GM19035 (cell line): ENCODE measurements around the gene GADL1.

Experiments used
- ATAC-seq: cut with Tn5 transposase; IDR thresholded peaks from one replicate; pipeline ENCODE4 v1.9.1; 2021; ENCODE audit not compliant: unreplicated experiment

The GADL1 gene

DNA sequence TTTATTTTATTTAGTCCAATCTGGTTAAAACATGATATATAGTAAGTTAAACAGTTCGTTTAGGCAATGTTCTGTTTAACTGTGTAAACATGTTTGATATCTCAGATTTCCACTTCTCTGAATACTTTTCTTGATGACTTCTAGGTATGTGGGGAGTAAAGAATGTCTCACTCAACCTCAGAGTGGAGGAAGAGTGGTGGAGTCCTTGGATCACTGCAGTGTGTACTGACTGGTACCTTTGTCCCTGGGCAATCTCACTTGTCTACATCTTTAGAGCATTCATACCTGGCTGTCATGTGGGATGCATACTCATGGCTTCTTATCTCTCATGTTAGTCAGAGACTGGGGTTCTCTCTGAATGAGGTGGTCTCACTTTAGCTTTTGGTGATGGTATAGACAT lies 15.6 kb downstream of the GADL1 start:
- ATAC-seq = no peak

DNA sequence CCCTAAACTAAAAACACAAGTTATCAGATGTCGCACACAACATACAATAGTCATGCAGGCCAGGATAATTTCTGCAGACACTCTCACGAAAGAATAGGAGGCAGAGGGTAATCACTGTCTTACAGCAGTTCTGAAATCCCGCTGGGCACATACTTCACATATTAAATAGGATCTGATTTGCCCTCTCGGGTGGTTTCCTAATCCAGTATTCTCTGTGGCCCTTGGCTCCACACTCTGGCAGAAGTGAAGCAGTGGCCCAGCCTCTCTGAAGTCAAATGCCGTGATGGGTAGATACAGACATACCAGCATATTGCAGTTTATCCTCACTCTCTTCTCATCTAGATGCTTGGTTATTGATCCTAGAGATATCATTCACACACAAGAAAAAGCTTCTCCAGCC lies 19.0 kb downstream of the GADL1 start:
- no peak for ATAC-seq

GRCh38 chr3:30873671-30874070 lies 20.8 kb downstream of the GADL1 start:
- no peak for ATAC-seq

DNA sequence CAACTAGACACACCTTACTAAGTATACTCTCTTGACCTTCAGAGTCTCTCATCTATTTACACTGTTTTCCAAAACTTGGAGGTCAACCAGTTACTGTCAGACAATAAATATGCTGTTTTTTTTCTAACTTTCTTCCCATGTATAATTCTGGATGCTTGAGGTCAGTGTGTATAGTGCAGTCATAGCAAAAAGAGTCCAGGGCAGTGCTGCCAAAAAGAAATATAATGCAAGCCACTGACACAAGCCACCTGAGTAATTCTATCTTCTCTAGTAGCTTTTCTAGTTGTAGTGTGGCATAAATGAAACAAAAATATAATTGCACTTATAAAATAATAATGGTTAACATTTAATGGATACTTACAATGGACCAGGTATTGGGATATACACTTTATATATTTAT lies 21.6 kb downstream of the GADL1 start:
- no peak for ATAC-seq

- no peak for ATAC-seq
Observed at GRCh38 chr3:30871720-30872119, 22.7 kb downstream of the GADL1 start.

DNA sequence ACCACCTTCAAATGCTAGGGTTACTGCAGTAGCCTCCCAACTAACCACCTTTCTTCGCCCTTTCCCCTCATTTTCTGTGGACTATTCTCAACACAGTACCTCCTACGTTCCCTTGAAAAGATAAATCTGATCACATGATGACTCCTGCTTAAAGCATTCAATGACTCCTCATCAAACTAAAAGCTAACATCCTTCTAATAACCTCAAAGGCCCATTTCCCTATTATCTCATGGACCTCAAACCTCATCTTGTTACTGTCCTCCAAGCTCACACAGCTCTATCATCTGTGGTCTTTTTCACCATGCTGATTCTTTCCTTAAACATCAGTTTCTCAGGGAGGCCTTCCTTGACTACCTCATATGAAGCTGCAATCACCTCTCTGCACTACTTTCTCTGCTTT lies 29.6 kb downstream of the GADL1 start:
- no peak for ATAC-seq

- ATAC-seq = no peak
Observed at GRCh38 chr3:30864132-30864531, 30.3 kb downstream of the GADL1 start.

DNA sequence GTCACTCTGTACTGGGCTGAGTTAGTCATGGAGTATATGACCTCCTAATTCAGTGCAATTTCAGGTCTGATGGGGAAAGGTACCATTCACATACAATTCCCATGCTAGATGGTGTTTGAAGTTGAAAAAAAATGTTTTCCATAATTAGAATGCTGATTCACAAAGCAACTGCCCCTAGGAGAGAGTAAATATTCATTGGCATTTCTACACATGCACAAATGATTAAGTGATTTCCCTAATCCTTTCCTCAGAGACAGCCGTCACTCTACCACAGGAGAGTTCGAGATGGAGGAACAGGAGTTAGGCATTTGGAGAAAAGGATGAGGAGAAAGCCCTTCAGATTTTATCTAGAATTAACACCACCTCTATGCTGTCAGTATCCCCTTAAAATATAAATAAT lies 32.5 kb downstream of the GADL1 start:
- no peak for ATAC-seq

- no peak for ATAC-seq
Observed at GRCh38 chr3:30858894-30859389, 35.5 kb downstream of the GADL1 start.

- no peak for ATAC-seq
Observed at GRCh38 chr3:30855400-30856292, 38.8 kb downstream of the GADL1 start.

- no peak for ATAC-seq
Observed at GRCh38 chr3:30852833-30853232, 41.6 kb downstream of the GADL1 start.

DNA sequence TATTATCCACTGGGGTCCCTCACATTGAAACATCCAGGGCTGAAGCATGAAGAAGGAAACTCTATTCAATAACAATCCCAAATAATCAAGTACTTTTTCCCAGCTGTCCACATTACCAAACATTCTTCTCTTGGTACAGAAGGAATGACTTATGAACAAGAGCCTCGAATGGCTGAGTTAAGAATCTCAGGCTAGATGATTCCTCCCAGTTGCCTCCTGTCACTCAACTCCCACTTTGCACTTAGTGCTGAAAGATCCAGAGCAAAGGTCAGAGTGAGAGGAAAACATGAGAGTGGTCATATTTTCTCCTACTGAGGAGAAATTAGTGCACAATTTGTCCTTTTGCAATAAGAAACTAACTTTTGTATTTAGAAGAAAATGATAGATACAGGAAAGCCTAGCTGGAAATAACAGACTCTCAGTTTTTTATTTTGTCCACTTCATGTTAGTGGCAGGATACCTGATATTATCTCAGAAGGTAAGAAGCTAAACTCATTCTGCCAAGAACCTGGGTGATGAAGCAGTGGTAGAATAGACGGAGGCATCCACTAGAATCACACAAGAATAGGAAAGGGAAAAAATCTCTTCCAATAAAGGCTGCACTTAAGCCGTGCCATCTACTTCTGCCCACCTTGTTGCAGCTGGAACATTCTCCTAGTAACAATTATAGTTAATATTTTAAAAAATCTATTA lies 46.2 kb downstream of the GADL1 start:
- ATAC-seq = no peak

DNA sequence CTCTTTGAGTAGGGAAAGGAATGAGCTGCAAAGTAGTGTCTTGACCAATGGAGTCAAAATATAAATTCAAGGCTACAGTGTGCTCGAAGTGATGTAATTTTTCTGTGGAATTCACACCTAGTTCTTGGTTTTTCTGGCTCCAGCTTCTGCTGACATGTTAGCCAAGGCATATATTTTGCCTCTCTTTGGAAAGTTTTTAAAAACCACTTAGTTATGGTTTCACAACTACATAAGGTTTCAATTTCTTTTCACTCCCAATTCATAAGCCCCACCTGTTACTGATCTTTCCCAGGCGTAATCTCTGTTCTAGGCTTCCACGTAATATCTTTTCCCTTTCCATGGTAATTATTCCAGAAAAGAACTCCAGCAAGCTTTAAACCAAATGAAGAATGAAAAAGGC lies 46.9 kb downstream of the GADL1 start:
- no peak for ATAC-seq

DNA sequence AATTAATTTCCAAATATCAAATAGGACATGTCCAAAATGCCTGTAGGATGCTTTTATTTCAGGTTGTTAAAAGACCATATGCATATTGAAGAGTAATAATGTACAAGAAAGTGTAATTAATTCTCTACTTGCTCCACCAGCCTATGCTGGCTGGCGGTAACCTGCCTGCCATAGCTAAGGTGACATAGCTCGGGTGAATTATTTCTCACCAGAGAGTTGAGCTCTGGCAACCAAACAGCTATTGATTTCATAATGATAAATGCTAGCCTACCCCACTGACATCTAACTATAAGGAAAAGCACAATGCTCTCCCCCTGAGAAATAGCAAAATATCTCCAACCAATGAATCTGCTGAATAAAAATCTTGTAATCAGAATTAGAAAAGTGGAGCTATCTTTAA lies 48.9 kb downstream of the GADL1 start:
- ATAC-seq = no peak

GRCh38 chr3:30843877-30844276 lies 50.6 kb downstream of the GADL1 start:
- no peak for ATAC-seq

GRCh38 chr3:30836141-30836540 lies 58.3 kb downstream of the GADL1 start:
- ATAC-seq = no peak

GRCh38 chr3:30835667-30836066 lies 58.8 kb downstream of the GADL1 start:
- no peak for ATAC-seq

DNA sequence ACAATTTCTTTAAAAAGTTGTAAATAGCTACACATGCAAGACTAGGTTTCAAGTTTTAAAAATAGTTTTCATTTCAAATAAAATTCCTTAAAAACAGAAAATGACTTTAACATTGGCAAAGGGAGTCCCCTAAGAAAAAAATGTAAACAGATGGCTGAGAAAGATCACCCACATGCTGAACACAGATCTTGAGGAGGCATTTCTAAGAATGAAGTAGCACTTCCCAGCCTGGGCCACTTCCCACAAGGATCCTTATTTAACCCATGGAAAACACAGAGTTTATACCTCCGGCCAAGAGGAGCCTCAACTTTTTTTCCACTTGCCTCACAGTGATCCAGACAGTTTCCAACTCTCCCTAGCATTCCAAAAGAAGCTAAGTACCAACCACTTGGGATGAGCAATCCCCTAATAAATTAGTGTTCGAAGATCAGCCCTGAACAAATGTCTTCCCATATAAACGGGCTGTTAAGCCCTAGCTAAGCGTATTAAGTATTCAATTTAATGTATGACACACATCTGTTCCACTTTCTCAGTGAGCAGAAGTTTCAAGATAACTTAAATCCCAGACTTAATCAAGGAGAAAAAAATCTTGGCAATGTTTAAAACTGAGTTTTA lies 61.4 kb downstream of the GADL1 start:
- no peak for ATAC-seq

DNA sequence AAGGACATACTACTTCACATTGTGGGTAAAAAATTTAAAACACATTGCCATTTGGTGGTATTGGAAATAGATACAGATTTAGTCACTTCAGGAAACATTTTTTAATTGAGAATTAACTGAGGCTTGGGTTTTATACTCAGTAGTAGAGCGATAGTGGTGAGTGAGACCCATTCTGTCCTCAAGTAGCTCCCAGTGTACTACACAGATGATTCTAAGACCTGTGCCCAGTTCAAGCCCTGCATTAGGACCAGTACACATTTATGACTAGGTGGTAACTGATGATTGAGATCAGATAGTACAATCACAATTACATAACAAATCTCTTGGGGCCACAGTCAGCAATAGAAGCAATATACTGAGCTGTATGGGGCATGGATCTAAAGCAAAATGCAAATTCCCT lies 67.4 kb downstream of the GADL1 start:
- ATAC-seq = no peak

- no peak for ATAC-seq
Observed at GRCh38 chr3:30826531-30826942, 67.9 kb downstream of the GADL1 start.

GRCh38 chr3:30819067-30819798 lies 75.2 kb downstream of the GADL1 start:
- no peak for ATAC-seq
